HG03025 (cell line): ENCODE results near the gene SERPINB1.
"Not testable (repeated sequence)": the region's sequence is repeated elsewhere in the genome, so short reads cannot be mapped to it uniquely, and the experiment has no call there.

Experiments
- ATAC-seq: cut with Tn5 transposase; IDR thresholded peaks from one replicate; pipeline ENCODE4 v1.9.1; 2021; ENCODE audit warnings: mild to moderate bottlenecking, moderate library complexity; ENCODE audit not compliant: unreplicated experiment, low FRiP score

Gene SERPINB1

DNA sequence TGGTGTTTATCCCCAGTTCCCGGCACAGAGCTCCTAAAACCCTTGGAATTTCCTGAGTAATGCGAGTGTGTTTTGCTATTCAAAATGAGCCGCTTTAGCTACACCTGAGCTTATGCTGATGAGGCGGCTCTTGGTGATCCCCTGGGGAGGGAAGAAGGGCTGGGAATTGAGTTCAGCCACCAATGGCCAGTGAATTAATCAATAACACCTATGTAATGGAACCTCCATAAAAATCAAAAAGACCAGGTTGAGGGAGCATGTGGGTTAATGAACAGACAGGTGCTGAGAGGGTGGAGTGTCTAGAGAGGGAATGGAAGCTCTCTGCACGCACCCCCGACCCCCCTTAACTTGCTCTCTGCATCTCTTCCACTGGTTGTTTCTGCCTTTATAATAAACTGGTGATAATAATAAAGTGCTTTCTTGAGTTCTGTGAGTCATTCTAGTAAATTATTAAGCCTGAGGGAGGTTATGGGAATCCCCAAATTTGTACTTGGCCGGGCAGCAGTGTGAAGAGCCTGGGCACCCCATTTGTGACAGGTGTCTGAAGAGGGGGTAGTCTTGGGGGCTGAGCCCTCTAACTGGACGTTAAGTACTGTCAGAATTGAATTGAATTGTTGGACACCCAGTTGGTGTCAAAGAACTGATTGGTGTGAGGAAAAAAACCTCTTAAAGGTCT lies 24.6 kb upstream of the SERPINB1 start:
- no peak for ATAC-seq

DNA sequence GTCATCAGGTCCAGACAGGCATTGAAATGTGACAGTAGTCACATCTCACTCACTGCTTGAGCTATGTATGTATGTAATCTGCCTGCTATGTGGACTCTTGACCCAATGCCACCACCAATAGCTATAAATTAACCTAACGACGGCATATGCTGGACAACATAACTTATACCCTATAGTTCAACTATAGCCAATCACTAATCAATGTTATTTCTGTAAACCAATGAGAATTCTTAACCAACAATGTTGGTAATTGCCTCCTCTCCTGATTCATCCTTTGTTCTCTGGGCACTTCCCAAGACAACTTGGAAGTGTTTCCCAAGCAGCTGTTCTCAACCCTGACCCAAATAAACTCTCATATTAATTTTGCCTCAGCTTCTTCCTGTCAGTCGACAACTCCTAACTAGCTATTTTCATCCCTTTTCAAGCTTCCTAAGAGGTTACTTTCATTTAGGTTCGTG lies 24.1 kb upstream of the SERPINB1 start:
- ATAC-seq: no peak

DNA sequence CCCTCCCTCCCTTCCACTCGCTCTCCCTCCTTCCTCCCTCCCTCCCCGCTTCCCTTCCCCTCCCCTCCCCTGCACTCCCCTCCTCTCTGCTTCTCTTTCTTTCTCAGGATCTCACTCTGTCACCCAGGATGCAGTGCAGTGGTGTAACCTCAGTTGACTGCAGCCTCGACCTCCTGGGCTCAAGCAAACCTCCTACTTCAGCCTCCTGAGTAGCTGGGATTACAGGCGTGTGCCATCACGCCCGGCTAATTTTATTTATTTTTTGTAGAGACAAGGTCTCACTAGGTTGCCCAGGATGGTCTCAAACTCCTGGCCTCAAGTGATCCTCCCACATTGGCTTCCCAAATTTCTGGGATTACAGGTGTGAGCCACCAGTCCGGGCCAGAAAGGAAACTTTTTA lies 23.6 kb upstream of the SERPINB1 start:
- ATAC-seq: no peak

DNA sequence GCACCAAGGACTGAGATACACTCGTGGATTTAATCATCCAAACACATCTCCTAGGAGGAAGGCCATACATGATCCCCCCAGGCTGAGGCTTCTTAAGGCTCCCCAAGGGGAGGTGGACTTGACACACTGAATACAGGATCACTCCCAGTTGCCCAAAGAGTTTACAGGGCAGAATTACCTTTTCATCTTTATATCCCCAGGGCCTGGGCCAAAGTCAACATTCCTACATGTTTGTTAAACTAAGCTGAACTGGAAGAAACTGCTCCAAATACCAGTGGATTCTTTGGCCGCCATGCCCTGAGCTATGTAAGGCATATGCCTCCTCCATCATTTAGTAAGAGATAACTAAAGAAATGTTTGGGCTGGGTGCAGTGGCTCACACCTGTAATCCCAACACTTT lies 22.2 kb upstream of the SERPINB1 start:
- no peak for ATAC-seq

DNA sequence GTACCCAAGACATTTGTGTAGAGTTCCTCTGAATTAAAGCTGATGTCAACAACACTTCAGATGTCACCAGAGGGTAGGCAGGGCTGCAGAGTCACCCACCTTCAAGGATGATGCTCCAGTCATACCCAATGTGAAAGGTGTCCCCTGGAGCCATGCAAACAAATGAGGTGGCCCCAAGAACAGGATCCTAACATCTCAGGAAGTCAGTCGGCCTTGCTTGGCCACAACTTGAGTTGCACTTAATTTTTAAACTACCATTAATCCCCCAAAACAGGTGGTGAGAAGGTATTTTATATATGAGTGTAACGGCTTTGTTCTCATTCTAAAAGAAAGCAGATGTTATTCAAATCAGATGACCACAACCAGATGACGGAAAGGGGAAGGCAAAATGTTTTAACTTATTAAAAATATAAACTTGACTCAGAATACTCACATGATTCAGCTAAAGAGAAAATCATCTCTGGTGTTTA lies 21.1 kb upstream of the SERPINB1 start:
- ATAC-seq: peak; percentile 45

DNA sequence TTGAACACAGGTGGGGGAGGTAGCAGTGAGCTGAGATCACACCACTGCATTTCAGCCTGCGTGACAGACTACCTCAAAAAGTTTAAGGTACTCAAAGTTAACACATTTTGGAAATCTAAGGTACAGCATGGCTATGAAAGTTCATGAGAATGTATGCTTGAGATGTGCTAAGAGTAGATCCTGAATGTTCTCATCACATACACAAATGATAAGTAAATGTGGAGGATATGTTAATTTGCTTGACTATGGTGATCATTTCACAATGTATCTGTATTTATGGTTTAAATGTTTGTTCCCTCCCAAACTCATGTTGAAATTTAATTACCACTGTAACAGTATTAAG lies 20.1 kb upstream of the SERPINB1 start:
- ATAC-seq: no peak

DNA sequence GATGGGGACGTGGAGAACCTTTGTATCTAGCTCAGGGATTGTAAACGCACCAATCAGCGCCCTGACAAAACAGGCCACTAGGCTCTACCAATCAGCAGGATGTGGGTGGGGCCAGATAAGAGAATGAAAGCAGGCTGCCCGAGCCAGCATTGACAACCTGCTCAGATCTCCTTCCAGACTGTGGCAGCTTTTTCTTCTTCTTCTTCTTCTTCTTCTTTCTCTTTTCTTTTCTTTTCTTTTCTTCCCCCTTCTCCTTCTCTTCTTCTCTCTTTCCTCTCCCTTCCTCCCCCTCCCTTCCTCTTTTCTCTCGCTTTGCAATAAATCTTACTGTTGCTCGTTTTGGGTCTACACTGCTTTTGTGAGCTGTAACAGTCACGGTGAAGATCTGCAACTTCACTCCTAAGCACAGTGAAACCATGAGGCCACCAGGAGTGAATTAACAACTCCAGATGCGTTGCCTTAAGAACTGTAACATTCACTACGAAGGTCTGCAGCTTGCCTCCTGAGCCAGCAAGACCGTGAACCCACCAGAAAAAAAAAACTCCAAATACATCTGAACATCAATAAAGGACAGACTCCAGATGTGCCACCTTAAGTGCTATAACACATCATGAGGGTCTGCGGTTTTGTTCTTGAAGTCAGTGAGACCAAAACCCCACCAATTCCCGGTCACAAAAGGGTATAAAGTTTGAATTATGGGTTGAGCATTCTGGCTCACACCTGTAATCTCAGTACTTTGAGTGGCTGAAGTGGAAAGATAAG lies 19.6 kb upstream of the SERPINB1 start:
- no peak for ATAC-seq

DNA sequence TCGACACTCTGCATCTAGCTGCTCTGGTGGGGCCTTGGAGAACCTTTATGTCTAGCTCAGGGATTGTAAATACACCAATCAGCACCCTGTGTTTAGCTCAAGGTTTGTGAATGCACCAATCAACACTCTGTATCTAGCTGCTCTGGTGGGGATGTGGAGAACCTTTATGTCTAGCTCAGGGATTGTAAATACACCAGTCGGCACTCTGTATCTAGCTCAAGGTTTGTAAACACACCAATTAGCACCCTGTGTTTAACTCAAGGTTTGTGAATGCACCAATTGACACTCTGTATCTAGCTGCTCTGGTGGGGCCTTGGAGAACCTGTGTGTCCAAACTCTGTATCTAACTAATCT lies 19.0 kb upstream of the SERPINB1 start:
- not testable (repeated sequence) for ATAC-seq

DNA sequence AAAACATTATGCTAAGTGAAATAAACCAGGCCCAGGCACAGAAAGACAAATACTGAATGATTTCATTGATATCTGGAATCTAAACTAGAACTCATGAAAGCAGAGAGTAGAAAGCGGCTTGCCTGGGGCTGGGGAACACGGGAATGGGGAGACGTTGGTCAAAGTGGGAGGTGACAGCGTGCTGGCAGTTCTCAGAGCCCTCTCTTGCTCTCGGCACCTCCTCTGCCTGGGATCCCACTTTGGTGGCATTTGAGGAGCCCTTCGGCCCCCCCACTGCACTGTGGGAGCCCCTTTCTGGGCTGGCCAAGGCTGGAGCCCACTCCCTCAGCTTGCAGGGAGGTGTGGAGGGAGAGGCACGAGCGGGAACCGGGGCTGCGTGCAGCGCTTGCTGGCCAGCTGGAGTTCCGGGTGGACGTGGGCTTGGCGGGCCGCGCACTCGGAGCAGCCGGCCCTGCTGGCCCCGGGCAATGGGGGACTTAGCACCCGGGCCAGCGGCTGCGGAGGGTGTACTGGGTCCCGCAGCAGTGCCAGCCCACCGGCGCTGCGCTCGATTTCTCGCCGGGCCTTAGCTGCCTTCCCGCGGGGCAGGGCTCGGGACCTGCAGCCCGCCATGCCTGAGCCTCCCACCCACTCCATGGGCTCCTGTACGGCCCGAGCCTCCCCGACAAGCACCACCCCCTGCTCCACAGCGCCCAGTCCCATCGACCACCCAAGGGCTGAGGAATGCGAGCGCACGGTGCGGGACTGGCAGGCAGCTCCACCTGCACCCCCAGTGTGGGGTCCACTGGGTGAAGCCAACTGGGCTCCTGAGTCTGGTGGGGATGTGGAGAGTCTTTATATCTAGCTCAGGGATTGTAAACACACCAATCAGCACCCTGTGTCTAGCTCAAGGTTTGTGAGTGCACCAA lies 18.4 kb upstream of the SERPINB1 start:
- ATAC-seq: not testable (repeated sequence)

DNA sequence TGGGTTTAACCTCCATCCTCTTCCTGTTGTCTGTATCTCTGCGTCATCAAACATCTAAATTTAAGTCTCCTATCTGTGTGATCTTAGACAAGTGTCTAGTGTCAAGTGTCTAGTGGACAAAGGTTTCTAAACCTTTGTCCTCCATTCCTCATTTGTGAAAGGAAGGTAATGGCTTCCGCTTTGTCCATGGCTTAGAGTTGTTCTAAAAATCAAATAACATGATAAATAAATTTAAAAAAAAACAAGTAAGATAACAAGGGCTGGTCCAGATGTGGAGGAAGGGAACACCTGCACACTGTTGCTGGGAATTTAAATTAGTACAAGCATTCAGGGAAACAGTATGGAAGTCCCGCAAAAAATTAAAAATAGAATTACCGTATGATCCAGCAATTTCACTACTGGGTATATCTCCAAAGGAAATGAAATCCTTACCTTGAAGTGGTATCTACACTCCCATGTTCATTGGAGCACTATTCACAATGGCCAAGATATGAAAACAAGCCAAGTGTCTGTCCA lies 17.6 kb upstream of the SERPINB1 start:
- ATAC-seq: no peak

DNA sequence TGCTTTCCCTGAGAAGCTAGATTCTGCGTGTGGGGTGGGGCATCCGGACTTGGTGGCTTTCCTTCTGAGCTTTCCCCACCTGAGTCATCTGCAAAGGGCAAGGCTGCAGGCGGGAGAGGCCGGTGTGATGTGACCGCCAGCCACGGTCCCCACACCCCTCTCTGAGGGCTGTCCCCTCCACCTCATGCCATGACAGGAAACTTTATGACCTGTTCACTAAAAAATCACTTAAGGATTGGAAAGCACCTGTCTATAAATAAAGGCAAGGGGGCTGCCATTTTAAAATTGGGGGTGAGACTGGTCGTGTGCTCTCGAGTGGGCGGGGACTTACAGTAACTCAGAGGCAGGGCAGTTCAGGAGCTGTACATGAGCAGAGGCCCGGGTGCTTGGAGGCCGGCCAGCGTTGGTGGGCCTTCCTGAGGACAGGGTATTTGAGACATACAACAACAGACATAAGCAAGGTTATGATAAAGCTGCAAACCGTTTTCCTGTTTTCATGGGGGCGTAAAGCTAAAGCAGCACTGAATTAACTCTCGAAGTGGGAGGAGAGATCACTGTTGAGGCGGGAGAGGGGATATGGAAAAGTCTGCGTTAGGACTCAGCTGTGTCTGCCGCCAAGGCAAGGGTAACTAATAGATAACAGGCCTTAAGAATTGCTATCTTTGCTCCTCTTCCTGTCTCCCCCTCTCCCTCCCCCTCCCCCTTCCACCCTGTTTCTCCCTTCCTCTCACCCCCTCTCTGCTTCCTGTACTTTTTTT lies 16.1 kb upstream of the SERPINB1 start:
- peak; percentile 42 for ATAC-seq

DNA sequence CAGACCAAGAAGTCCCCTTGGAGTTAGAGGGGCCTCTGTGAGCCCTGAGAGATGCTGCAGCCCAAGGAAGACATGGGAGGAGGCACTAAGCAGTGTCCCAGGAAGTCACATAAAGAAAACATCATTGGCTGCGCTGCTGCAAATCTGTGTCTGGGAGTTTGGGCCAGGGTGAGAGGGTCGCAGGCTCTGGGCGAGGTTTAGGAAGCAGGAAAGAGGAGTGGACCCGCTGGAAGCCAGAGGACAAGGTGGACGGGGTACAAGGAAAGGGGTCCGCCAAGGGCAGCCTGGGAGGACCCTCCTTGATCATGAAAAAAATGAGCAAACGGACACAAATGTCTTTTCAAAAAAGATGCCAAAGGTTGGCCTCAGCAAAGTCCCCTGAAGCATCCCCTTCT lies 15.5 kb upstream of the SERPINB1 start:
- ATAC-seq: no peak

DNA sequence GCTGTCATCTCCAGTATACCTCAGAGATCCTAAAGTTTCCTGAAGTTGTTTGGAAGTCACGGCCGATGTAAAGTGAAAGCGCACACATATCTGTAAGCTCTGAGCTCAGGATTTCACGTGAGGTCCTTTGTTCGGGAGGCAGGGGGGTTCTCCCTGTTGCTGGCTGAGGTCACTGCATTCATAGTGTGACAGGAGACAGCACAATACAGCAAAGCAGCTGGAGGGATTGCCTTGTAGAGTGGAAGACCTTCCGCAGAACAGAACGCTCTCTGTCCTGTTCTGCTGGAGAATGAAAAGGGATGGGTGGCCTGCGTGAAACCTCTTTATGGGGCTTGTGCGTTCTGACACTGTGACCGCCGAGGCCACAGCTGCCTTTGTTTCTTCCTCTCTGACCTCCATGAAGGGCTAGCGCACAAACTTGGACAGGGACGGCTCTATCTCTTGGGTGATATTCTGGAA lies 13.4 kb upstream of the SERPINB1 start:
- no peak for ATAC-seq

DNA sequence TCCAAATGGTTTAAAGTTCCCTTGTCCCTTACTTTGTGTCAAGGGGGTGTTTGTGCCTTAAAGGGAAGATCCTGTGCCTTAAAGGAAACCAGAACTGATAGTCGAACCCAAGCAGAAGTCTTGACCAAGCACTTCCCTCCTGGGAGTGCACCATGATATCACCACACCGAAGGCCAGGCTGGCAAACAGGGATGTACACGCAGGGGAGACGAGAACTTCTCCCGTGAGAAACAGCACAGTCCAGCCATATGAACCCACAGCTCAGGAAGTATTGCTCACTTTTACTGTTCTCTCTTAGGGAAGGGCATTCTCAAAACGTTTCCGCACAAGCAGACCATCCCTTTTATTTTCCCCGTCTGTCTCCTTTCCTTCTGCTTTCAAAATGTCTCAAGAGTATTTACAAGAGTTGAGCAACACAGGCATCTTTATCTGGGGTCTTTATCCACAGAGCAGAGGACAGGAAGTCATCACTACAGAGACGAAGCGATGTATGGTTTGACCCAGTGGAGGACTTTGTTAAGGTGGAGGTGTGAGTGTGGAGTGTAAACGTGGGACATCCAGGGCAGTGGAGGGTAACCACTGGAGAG lies 12.8 kb upstream of the SERPINB1 start:
- no peak for ATAC-seq

DNA sequence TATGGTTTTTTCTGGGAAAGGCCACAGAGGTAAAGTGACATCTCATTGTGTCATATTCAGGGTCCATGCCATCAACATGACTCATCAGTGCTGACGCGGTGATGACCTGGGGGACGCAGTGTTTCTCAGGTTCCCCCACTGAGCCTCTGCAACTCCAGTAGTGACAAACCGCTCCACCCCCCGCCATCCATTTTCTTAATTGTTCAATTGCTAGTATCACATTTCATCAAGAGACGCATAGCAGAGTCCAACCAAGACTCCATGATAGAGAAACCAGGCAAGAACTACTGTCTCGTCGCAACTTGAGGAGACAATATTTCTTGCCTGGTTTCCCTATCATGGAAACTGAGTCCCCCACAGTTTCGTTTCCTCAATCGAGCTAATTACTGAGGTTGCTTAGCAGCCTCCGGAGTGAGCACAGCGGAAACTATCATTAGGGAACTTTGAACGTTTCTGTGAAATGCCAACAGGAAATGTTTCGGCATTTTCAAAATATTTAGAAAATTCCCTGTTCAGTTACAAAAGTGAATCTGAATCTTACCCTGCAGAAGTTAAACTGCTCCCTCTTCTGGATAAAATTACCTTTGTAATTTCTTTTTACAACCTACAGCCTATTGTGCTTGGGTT lies 12.2 kb upstream of the SERPINB1 start:
- no peak for ATAC-seq

DNA sequence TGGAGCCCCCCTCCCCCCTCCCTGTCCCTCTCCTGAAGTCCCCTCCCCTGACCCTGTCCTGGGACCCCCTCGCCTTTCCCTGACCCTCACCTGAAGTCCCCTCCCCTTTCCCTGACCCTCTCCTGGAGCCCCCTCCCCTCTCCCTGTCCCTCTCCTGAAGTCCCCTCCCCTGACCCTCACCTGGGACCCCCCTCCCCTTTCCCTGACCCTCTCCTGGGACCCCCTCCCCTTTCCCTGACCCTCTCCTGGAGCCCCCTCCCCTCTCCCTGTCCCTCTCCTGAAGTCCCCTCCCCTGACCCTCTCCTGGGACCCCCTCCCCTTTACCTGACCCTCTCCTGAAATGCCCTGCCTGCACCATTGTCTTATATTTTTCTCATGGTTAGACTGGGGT lies 11.7 kb upstream of the SERPINB1 start:
- not testable (repeated sequence) for ATAC-seq

DNA sequence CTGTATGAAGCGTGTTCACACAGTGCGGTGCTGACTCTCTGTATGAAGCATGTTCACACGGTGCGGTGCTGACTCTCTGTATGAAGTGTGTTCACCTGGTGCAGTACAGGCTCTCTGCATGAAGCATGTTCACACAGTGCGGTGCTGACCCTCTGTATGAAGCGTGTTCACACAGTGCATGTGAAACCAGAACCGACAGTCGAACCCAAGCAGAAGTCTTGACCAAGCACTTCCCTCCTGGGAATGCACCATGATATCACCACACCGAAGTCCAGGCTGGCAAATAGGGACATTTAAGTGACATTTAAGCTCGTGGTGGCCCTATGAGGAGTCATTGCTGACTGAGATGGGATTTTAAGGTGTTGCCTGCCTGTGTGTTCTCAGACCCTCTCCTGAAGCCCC lies 11.3 kb upstream of the SERPINB1 start:
- no peak for ATAC-seq

DNA sequence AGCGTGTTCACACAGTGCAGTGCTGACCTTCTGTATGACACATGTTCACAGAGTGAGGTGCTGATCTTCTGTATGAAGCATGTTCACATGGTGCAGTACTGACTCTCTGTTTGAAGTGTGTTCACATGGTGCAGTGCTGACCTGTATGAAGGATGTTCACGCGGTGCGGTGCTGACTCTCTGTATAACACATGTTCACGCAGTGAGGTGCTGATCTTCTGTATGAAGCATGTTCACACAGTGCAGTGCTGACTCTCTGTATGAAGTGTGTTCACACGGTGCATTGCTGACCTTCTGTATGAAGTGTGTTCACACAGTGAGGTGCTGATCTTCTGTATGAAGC lies 10.8 kb upstream of the SERPINB1 start:
- ATAC-seq: no peak

DNA sequence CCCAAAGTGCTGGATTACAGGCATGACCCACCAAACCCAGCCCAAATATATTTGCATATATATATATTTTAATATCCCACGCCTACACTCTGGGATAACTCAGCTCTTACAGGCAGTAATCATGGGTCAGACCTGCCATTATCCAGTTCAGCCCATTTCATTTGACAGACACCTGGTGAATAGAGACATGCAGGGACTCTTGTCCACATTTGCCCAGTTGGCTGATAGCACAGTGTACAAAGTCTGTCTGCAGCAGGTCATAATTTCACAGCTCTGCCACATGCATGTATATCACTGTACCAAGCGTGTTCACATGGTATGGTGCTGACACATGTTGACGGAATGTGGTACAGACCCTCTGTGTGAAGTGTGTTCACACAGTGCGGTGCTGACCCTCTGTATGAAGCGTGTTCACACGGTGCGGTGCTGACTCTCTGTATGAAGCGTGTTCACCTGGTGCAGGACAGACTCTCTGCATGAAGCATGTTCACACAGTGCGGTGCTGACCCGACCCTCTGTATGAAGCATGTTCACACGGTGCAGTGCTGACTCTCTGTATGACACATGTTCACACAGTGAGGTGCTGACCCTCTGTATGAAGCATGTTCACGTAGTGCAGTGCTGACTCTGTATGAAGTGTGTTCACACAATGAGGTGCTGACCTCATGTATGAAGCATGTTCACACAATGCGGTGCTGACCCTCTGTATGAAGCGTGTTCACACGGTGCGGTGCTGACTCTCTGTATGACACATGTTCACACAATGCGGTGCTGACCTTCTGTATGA lies 10.3 kb upstream of the SERPINB1 start:
- no peak for ATAC-seq
